Tibial nerve (tissue), 4 donors: ENCODE measurements around the gene FANCL.

Experiments used
- CTCF ChIP-seq, 5 experiments: fragments of 200-600 bp in 3 of 5; fragments of 450-650 bp in 2 of 5; sonication (generic) in 3 of 5; IDR thresholded peaks; one replicate each; pipeline ENCODE4 v1.5.1; 2016 to 2019; ENCODE audit warnings: antibody characterized with exemption in 5 of 5, mild to moderate bottlenecking in 3 of 5, moderate library complexity in 2 of 5
- EP300 ChIP-seq, 2 donors: sonication (generic); formaldehyde crosslinking; IDR thresholded peaks; one replicate each; pipeline ENCODE4 v1.6.1; 2017; ENCODE audit warnings: antibody characterized with exemption in 2 of 2, mild to moderate bottlenecking in 1 of 2

- TF ChIP-seq EP300 (IDR thresholded peaks at IDR 0.05) (no peak), CTCF (IDR thresholded peaks at IDR 0.05) (no peak)
Measured at GRCh38 chr2:58122540-58122939, 118.6 kb downstream of the FANCL start.
